ENCODE results near the gene AMELX. TPM values are rescaled to one million over a fixed set of nuclear protein-coding genes. Genes with fewer than 3 reads are reported as not detected.

Gene AMELX
- polyA plus RNA-seq, 4 donors = not detected

DNA sequence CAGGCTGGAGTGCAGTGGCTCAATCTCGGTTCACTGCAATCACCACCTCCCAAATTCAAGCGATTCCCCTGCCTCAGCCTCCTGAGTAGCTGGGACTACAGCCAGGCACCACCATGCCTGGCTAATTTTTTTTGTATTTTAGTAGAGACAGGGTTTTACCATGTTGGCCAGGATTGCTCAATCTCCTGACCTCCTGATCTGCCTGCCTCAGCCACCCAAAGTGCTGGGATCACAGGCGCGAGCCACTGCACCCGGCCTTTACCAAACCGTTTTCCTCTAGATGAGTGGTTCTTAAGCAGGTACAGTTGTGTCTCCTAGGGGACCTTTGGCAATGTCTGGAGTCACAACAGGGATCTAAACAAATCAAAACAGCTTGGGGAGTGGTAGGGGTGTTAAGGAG is 11.6 kb downstream of the AMELX start:
- DNase-seq (ENCODE audit: low read depth in 4 of 4, low spot score in 2 of 4) = no peak

DNA sequence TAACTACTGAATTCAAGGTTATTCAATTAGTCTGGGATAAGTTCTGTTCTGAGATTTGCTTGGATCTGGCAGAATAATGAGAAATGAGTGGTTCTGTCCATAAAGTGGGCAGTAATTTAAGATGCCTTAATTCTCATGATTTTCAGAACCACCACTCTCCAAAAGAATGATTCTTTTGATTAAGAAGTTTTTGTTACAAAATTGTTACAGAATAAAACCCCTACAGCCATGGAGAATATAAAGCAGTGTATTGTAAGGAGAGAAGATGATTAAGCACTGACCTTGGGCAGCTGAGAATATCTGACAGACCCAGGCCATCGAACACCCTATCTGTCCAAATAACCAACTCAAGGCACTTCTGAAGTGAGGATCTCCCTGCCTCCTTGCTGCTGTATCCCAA is 12.4 kb downstream of the AMELX start:
- DNase-seq (ENCODE audit: low read depth in 4 of 4, low spot score in 2 of 4) = no peak

- DNase-seq (ENCODE audit: low read depth in 4 of 4, low spot score in 2 of 4) = no peak
These were observed 16.0 kb downstream of the AMELX start for GRCh38 chrX:11309220-11309619.

GRCh38 chrX:11311706-11312105 is 18.5 kb downstream of the AMELX start:
- DNase-seq (ENCODE audit: low read depth in 4 of 4, low spot score in 2 of 4) = no peak

DNA sequence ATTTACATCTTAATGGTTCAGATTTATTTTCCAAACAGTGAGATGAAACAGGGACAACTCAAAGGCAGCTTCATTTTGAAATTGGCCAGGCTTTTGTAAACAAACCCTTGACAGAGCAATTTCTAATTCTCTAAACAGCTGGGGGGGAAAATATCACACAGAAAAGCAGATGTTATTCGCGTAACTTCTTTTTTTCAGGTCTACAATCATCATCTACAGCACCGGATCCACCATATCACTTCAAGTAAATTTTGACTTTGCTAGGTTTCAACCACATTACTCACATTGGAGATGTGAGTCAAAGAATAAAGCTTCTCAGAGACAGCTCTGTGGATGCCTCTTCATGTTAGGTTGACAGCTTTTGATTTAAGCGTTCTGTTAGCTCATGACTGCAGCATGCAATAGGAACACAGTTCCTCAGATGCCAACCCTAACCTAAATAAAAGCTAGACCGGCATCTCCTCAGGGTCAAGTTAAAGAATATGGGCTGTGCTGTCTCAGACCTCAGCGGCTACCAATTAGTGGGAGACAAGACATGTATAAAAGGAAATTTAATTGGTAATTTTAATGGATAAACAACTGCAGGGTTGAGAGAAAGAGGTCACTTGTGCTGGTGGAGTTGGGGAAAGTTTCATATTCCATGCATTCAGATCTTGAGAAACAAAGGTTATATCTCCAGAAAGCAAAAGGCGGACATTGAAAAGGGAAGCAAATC is 26.8 kb downstream of the AMELX start:
- DNase-seq (ENCODE audit: low read depth in 4 of 4, low spot score in 2 of 4) = no peak

DNA sequence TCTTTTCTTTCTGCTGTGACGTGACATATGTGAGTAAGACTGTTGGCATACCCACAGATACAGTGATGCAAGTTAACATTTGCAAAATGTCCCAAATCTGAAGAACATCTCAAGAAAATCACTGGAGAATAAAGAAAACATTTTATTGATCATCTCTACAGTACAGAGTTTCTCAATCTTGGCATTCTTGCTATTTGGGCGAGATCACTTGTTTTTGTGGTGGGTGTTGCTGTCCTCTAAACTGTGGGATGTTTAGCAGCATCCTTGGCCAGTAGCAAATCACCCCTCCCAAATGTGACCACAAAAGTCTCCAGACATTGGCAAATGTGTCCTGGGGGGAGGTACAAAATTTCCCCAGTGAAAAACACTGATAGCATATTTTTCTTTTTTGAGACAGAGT is 28.8 kb downstream of the AMELX start:
- no peak for DNase-seq (ENCODE audit: low read depth in 4 of 4, low spot score in 2 of 4)

DNA sequence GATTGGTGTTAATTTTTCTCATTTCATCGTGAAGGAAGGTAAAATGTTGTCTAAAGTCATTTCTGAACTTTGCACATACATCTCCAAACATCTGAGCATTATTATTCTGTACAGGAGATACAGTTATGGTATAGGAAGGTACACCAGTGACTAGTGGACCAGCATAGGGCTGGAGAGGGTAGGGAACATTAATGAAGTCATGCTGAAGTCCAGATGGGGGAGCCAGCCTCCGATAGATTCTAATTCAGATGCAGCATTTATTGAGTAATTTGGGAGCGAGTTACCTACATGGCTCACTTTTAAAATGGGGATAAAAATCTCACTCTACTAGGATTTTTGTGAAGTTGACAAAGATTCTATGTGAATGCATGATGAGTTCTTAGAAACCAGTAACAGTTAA is 34.9 kb downstream of the AMELX start:
- DNase-seq (ENCODE audit: low read depth in 4 of 4, low spot score in 2 of 4) = no peak

- DNase-seq (ENCODE audit: low read depth in 4 of 4, low spot score in 2 of 4) = no peak
These were observed 35.8 kb downstream of the AMELX start for GRCh38 chrX:11329021-11329420.

DNA sequence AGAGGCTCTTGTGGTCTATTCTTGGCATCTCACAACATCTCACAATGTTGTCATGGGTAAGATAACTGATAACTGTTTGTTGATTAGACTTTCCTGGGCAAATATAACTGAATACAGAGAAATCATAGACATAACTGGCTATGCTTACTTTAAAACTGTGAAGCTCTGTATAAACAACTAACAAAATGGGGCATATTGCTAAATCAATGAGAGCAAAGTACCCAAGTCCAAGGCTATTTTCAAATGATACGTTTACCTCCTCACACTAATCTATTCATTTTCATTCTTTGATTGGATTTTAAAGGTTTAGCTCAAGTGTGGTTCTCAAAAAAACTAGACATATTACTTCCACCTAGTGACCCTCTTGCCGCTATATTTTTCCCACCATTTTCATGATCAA is 38.6 kb downstream of the AMELX start:
- no peak for DNase-seq (ENCODE audit: low read depth in 4 of 4, low spot score in 2 of 4)

DNA sequence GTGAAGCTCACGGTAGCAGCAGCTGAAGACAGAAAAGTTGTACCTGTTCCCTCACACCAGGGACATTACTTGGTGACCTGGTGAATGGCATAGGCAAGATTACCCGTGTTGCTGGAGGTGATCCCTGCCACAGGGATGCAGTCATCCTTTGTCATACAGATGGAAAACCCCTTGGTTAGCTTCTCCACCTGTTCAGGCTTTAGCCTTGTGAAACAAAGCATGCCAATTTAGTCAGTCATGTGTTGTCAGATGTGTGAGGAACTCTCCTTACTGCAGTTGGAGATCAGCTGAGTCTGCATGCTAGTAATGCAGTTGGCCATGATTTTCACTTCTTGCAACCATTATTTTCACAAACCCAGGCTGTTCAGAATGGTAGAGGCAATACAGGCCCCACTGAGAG is 41.0 kb downstream of the AMELX start:
- no peak for DNase-seq (ENCODE audit: low read depth in 4 of 4, low spot score in 2 of 4)

- no peak for DNase-seq (ENCODE audit: low read depth in 4 of 4, low spot score in 2 of 4)
These were observed 43.0 kb downstream of the AMELX start for GRCh38 chrX:11336201-11336600.

- DNase-seq (ENCODE audit: low read depth in 4 of 4, low spot score in 2 of 4) = no peak
These were observed 44.2 kb downstream of the AMELX start for GRCh38 chrX:11337292-11338009.

GRCh38 chrX:11341274-11342201 is 48.3 kb downstream of the AMELX start:
- no peak for DNase-seq (ENCODE audit: low read depth in 4 of 4, low spot score in 2 of 4)

GRCh38 chrX:11342673-11343072 is 49.5 kb downstream of the AMELX start:
- DNase-seq (ENCODE audit: low read depth in 4 of 4, low spot score in 2 of 4) = no peak

- no peak for DNase-seq (ENCODE audit: low read depth in 4 of 4, low spot score in 2 of 4)
These were observed 53.0 kb downstream of the AMELX start for GRCh38 chrX:11346121-11346682.

DNA sequence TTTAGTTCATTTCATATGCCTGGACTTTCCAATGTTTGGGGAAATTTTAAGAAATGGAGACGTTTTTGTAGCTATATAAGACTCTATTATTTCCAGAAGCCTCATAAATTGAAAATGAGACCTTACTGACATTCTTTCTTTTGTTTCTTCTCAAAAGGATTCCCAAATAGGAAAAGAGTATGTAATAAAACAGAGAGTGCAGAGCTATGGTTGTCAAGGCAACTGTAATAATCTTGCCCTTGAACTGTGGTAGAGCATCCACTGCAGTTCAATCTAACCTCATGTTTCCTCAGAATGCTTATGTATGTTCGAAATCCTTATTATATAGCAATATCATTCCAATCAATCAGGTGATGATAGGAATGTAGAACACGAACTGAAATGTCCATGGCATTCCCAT is 54.1 kb downstream of the AMELX start:
- no peak for DNase-seq (ENCODE audit: low read depth in 4 of 4, low spot score in 2 of 4)

DNA sequence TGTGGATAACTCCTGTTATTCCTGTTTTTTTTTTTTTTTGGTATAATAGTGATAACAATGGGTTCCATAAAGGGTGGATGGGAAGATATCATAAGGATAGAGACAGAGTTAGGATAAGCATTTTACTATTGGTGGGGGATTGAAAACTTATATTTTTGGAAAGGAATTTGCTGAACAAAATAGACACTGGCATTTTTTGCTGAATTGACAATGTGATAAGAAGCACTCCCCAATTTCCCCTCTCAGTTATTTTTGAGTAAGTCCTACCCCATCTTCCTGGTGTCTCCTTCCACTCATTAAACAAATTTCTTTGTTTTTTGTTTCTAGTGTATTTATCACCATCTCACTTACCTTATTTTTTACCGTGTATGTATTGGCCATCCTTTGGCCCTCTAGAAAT is 55.8 kb downstream of the AMELX start:
- no peak for DNase-seq (ENCODE audit: low read depth in 4 of 4, low spot score in 2 of 4)

DNA sequence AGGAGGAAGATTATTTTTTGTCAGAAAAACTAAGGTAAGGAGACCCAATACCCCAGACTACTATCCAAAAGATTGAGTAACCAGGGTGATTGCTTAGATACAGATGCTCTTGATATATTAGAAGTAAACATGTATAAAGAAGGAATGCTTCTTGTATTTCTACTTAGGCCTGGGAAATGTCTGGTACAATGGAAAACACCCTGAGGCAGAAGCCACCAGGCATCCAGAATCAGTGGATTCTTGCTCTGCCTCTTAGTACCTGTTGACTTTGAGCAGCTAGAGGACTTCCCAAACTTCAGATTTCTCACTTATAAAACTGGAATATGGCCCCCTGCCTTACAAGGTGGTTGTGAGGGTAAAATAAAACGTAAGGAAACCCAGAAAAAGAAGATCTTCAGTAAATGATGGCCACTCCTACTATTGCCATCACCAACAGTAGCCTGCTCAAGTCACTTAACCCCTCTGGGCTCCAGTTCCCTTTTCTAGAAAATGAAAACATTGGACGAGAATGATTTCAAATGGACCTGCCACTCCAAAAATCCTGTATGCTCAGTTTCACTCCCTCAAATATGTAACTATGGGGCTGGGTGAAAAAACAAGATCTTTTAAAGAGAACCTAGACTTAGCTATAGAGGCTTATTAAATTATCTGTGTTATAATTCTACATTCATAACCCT is 56.6 kb downstream of the AMELX start:
- DNase-seq (ENCODE audit: low read depth in 4 of 4, low spot score in 2 of 4) = no peak
